Measurements from ENCODE around the gene SPINT2. TPM values are rescaled to one million over a fixed set of nuclear protein-coding genes. Genes with fewer than 3 reads are reported as not detected.

Gene SPINT2
- total RNA-seq, 1 experiment from 2014 or later = 442 TPM

GRCh38 chr19:38293281-38293680, 28.9 kb downstream of the SPINT2 start:
- Histone ChIP-seq H3K27me3 (ENCODE audit: low read length) (no peaks in the 10 kb centered on the region), H3K27ac (ENCODE audit: low read length) (no peak overlapping the region), H3K9ac (ENCODE audit: low read length) (no peak overlapping the region), H3K4me2 (ENCODE audit: low read length) (no peak overlapping the region), H3K79me2 (ENCODE audit: low read length) (peaks cover 20% of the 10 kb centered on the region), H3K4me1 (ENCODE audit: insufficient read depth, low read length) (peaks cover 34% of the 10 kb centered on the region), H3K9me3 (ENCODE audit: low read length) (no peaks in the 10 kb centered on the region), H3F3A (ENCODE audit: low read length, unreplicated experiment) (peaks cover 7% of the 10 kb centered on the region), H3K4me3 (ENCODE audit: low read length) (no peak overlapping the region), H3K36me3 (ENCODE audit: low read depth, low read length) (peaks cover 13% of the 10 kb centered on the region), H3K9me2 (replicated peaks; ENCODE audit: low read length) (no peaks in the 10 kb centered on the region), H2AFZ (ENCODE audit: low read length) (no peak overlapping the region), H4K20me1 (ENCODE audit: low read length) (no peaks in the 10 kb centered on the region)
- no peak for DNase-seq
- TF ChIP-seq EZH2 (IDR thresholded peaks at IDR 0.05; ENCODE audit: low read length, unreplicated experiment) (no peak), EZH2phosphoT487 (IDR thresholded peaks at IDR 0.05; ENCODE audit: borderline replicate concordance, low read length) (no peak), CTCF (conservative IDR thresholded peaks at IDR 0.05; ENCODE audit: low read depth, low read length) (no peak)
- no TSS peak for BruUV-seq (replicated peaks)
- POLR2A ChIA-PET (ENCODE audit: unreplicated experiment) = no interaction called here
- intact Hi-C loops (cut with micrococcal nuclease) = loop anchor here (10.0 kb wide), 1 partner anchor 48 kb away; no protein-coding TSS in a partner anchor
- ATAC-seq = no peak
- CTCF ChIA-PET = no interaction called here

- Histone ChIP-seq H3K9ac (ENCODE audit: low read length) (no peak overlapping the region), H3F3A (ENCODE audit: low read length, unreplicated experiment) (peaks cover 7% of the 10 kb centered on the region), H4K20me1 (ENCODE audit: low read length) (no peaks in the 10 kb centered on the region), H3K4me1 (ENCODE audit: insufficient read depth, low read length) (peaks cover 42% of the 10 kb centered on the region), H2AFZ (ENCODE audit: low read length) (no peak overlapping the region), H3K4me2 (ENCODE audit: low read length) (no peak overlapping the region), H3K9me3 (ENCODE audit: low read length) (no peaks in the 10 kb centered on the region), H3K79me2 (ENCODE audit: low read length) (peaks cover 13% of the 10 kb centered on the region), H3K36me3 (ENCODE audit: low read depth, low read length) (peaks cover 13% of the 10 kb centered on the region), H3K4me3 (ENCODE audit: low read length) (no peak overlapping the region), H3K27me3 (ENCODE audit: low read length) (no peaks in the 10 kb centered on the region), H3K27ac (ENCODE audit: low read length) (no peak overlapping the region), H3K9me2 (replicated peaks; ENCODE audit: low read length) (no peaks in the 10 kb centered on the region)
- no TSS peak for BruUV-seq (replicated peaks)
- ATAC-seq (no peak), DNase-seq (no peak)
- ChIA-PET POLR2A (ENCODE audit: unreplicated experiment) (no interaction called here), CTCF (no interaction called here)
- intact Hi-C loops (cut with micrococcal nuclease) = loop anchor here (10.0 kb wide), 1 partner anchor 49 kb away; no protein-coding TSS in a partner anchor
- TF ChIP-seq EZH2phosphoT487 (IDR thresholded peaks at IDR 0.05; ENCODE audit: borderline replicate concordance, low read length) (no peak), EZH2 (IDR thresholded peaks at IDR 0.05; ENCODE audit: low read length, unreplicated experiment) (no peak), CTCF (conservative IDR thresholded peaks at IDR 0.05; ENCODE audit: low read depth, low read length) (no peak)
Measured at GRCh38 chr19:38294090-38294489, 29.7 kb downstream of the SPINT2 start.

GRCh38 chr19:38298821-38299680, 34.7 kb downstream of the SPINT2 start:
- no peak for ATAC-seq
- CTCF ChIA-PET = interaction anchor here (0.7 kb wide), 1 partner anchor 104 kb away, joined by 6 read pairs; the partner anchor contains the start of gene FAM98C

More at GRCh38 chr19:38298821-38299680, 34.7 kb downstream of the SPINT2 start:
- Histone ChIP-seq H3K79me2 (ENCODE audit: low read length) (peaks cover 17% of the 10 kb centered on the region), H3K4me3 (ENCODE audit: low read length) (no peak overlapping the region), H3F3A (ENCODE audit: low read length, unreplicated experiment) (no peaks in the 10 kb centered on the region), H3K27ac (ENCODE audit: low read length) (peak overlapping the region; percentile 76), H3K9me3 (ENCODE audit: low read length) (no peaks in the 10 kb centered on the region), H3K4me1 (ENCODE audit: insufficient read depth, low read length) (peaks cover 44% of the 10 kb centered on the region), H2AFZ (ENCODE audit: low read length) (no peak overlapping the region), H3K9me2 (replicated peaks; ENCODE audit: low read length) (no peaks in the 10 kb centered on the region), H3K4me2 (ENCODE audit: low read length) (peak overlapping the region; percentile 41; the same call in 1 of the 2 replicates), H4K20me1 (ENCODE audit: low read length) (no peaks in the 10 kb centered on the region), H3K9ac (ENCODE audit: low read length) (no peak overlapping the region), H3K27me3 (ENCODE audit: low read length) (no peaks in the 10 kb centered on the region), H3K36me3 (ENCODE audit: low read depth, low read length) (no peaks in the 10 kb centered on the region)
- no peak for TF ChIP-seq EZH2 (IDR thresholded peaks at IDR 0.05; ENCODE audit: low read length, unreplicated experiment)
- DNase-seq = peak; percentile 50
- POLR2A ChIA-PET (ENCODE audit: unreplicated experiment) = interaction anchor here (0.7 kb wide), 1 partner anchor 8 kb away, joined by 3 read pairs; no protein-coding TSS in a partner anchor
- no TSS peak for BruUV-seq (replicated peaks)
- intact Hi-C loops (cut with micrococcal nuclease) = loop anchor here (10.0 kb wide), 1 partner anchor 54 kb away; no protein-coding TSS in a partner anchor
